ENCODE data around the gene MYO3B.

MYO3B gene

GRCh38 chr2:170495896-170496295 lies 317.9 kb downstream of the MYO3B start:
- TF ChIP-seq, protein P1, sequence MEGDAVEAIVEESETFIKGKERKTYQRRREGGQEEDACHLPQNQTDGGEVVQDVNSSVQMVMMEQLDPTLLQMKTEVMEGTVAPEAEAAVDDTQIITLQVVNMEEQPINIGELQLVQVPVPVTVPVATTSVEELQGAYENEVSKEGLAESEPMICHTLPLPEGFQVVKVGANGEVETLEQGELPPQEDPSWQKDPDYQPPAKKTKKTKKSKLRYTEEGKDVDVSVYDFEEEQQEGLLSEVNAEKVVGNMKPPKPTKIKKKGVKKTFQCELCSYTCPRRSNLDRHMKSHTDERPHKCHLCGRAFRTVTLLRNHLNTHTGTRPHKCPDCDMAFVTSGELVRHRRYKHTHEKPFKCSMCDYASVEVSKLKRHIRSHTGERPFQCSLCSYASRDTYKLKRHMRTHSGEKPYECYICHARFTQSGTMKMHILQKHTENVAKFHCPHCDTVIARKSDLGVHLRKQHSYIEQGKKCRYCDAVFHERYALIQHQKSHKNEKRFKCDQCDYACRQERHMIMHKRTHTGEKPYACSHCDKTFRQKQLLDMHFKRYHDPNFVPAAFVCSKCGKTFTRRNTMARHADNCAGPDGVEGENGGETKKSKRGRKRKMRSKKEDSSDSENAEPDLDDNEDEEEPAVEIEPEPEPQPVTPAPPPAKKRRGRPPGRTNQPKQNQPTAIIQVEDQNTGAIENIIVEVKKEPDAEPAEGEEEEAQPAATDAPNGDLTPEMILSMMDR (IDR thresholded peaks at IDR 0.05; ENCODE audit: control insufficient read depth, extremely low read depth, insufficient read depth) = no peak
- H3K4me3 ChIP-seq (ENCODE audit: low read depth, low read length) = no peak overlapping the region
- DNase-seq (ENCODE audit: low read depth) = no peak

DNA sequence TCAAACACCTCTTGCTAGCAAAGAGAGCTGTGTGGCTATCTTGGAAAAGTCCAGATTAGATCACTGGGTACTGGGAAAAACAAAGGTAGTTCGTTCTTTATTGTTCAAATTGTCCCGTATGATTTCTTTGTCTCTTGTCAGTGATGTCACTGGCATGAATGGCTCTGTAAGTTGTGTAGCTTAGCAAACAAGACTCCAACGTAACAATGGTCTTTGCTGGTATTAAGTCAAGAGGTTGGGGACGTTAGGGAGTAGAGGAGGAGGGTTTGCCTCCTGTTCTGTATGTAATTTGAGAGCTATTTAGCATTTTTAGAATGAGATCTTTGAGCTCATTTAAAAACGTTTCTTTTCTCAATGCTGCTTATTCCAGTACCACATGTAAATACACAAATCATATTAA lies 320.7 kb downstream of the MYO3B start:
- no peak overlapping the region for H3K4me3 ChIP-seq (ENCODE audit: low read depth, low read length)
- DNase-seq (ENCODE audit: low read depth) = no peak
- TF ChIP-seq, protein P1 (IDR thresholded peaks at IDR 0.05; ENCODE audit: control insufficient read depth, extremely low read depth, insufficient read depth) = no peak

- no peak for DNase-seq (ENCODE audit: low read depth)
- TF ChIP-seq, protein P1 (IDR thresholded peaks at IDR 0.05; ENCODE audit: control insufficient read depth, extremely low read depth, insufficient read depth) = no peak
- H3K4me3 ChIP-seq (ENCODE audit: low read depth, low read length) = no peak overlapping the region
Observed at GRCh38 chr2:170500104-170500503, 322.2 kb downstream of the MYO3B start.

DNA sequence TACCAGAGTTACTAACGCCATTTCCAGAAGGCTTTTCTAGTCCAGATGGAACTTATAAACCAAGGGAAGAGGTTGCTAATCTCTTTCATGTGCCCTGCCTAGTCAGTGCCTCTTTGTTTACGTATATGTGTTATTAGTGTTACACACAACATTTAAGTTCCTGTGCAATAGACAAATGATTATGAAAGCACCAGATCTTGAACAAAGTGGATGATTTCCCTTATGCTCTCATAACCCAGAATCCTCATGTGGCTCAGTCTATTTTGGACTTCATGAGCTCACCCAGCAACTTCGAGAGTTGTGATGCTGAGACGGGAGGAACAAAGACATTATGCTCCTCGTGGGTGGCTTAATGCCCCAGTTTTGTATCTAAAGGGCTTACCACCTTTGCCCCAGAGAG lies 322.8 kb downstream of the MYO3B start:
- no peak for DNase-seq (ENCODE audit: low read depth)
- H3K4me3 ChIP-seq (ENCODE audit: low read depth, low read length) = no peak overlapping the region
- TF ChIP-seq, protein P1 (IDR thresholded peaks at IDR 0.05; ENCODE audit: control insufficient read depth, extremely low read depth, insufficient read depth) = no peak

DNA sequence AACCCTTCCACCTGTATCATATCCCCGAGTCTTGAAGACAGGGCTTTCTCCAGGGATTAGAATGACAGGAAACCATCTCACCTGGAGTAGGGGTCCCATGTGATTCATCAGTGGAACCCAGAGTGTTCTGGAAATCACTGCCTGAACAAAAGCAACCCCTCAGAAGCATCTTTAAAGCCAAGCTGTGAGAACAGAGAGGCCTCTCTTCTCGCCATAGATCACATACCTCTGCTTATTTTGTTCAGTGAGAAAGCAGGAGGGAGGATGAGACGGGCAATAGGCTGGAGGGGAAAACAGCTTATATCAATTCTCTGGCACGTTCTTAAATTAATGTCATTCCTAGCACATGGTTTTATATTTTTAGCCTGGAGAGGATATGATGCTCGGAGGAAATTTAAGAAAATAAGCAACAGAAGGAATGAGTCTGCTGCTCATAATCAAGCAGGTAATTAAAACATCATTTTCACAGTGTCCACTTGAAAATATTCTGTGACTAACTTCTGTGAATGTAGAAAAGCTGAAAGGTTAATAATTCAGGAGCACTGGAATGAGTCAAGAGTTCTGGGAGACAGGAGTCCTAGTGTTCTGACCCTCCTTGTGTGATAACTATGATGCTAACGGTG lies 323.6 kb downstream of the MYO3B start:
- TF ChIP-seq, protein P1 (IDR thresholded peaks at IDR 0.05; ENCODE audit: control insufficient read depth, extremely low read depth, insufficient read depth) = no peak
- DNase-seq (ENCODE audit: low read depth) = no peak
- H3K4me3 ChIP-seq (ENCODE audit: low read depth, low read length) = no peak overlapping the region

- TF ChIP-seq, protein P1 (IDR thresholded peaks at IDR 0.05; ENCODE audit: control insufficient read depth, extremely low read depth, insufficient read depth) = no peak
- H3K4me3 ChIP-seq (ENCODE audit: low read depth, low read length) = no peak overlapping the region
- DNase-seq (ENCODE audit: low read depth) = no peak
Observed at GRCh38 chr2:170502361-170503130, 324.6 kb downstream of the MYO3B start.

Measured in LNCaP clone FGC (cell line).